ENCODE results near the gene UQCC3. TPM values are rescaled to one million over a fixed set of nuclear protein-coding genes. Genes with fewer than 3 reads are reported as not detected.

Gene UQCC3
- total and polyA plus RNA-seq, 7 donors: 4.9 to 19.8 (median 9.7) TPM

- WGBS, 2 donors: 1 to 3% methylated on average over 39 of the region's 39 CpGs
- intact Hi-C loops (cut with DNase I): loop anchor here (2.0 to 5.0 kb wide), 3 partner anchors 19 to 53 kb away; partner anchors contain the start of genes BSCL2, EML3, GANAB and GNG3
- Histone ChIP-seq H3K36me3 (peaks cover 0 to 28% (median 8%) of the 10 kb centered on the region in 4 donors), H3K9me3 (no peaks in the 10 kb centered on the region), H3K4me1 (peaks cover 0 to 46% (median 39%) of the 10 kb centered on the region in 4 donors), H3K27me3 (no peaks in the 10 kb centered on the region), H3K4me3 (peak overlapping the region; percentile 74 to 89 (median 86)), H3K27ac (peak overlapping the region; percentile 91 to 97 (median 94))
- peak; percentile 81 for DNase-seq
- TF ChIP-seq, protein P1, sequence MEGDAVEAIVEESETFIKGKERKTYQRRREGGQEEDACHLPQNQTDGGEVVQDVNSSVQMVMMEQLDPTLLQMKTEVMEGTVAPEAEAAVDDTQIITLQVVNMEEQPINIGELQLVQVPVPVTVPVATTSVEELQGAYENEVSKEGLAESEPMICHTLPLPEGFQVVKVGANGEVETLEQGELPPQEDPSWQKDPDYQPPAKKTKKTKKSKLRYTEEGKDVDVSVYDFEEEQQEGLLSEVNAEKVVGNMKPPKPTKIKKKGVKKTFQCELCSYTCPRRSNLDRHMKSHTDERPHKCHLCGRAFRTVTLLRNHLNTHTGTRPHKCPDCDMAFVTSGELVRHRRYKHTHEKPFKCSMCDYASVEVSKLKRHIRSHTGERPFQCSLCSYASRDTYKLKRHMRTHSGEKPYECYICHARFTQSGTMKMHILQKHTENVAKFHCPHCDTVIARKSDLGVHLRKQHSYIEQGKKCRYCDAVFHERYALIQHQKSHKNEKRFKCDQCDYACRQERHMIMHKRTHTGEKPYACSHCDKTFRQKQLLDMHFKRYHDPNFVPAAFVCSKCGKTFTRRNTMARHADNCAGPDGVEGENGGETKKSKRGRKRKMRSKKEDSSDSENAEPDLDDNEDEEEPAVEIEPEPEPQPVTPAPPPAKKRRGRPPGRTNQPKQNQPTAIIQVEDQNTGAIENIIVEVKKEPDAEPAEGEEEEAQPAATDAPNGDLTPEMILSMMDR (IDR thresholded peaks at IDR 0.05): no peak
- TF ChIP-seq POLR2AphosphoS5 (IDR thresholded peaks at IDR 0.05) (no peak), POLR2A (IDR thresholded peaks at IDR 0.05) (no peak), EP300 (IDR thresholded peaks at IDR 0.05) (no peak)
These were observed 5.7 kb upstream of the UQCC3 start for GRCh38 chr11:62665599-62666258.

- 27 to 56% methylated on average over 16 of the region's 16 CpGs for WGBS, 2 donors
- no peak for DNase-seq
- no peak for TF ChIP-seq POLR2AphosphoS5 (IDR thresholded peaks at IDR 0.05)
- TF ChIP-seq, protein P1 (IDR thresholded peaks at IDR 0.05): no peak
- no peak for TF ChIP-seq POLR2A (IDR thresholded peaks at IDR 0.05)
- no peak for TF ChIP-seq EP300 (IDR thresholded peaks at IDR 0.05)
- H3K36me3 ChIP-seq: peaks cover 0 to 28% (median 8%) of the 10 kb centered on the region in 4 donors
- H3K4me1 ChIP-seq: peaks cover 0 to 50% (median 44%) of the 10 kb centered on the region in 4 donors
- H3K27ac ChIP-seq: peak overlapping the region; percentile 91 to 97 (median 94)
- intact Hi-C loops (cut with DNase I): loop anchor here (5.0 kb wide), 2 partner anchors 41 to 54 kb away; partner anchors contain the start of genes BSCL2, EML3, GNG3 and ROM1
- H3K4me3 ChIP-seq: peak overlapping the region; percentile 74 to 89 (median 86)
- no peaks in the 10 kb centered on the region for H3K9me3 ChIP-seq
- H3K27me3 ChIP-seq: no peaks in the 10 kb centered on the region
These were observed 5.1 kb upstream of the UQCC3 start for GRCh38 chr11:62666259-62666926.

DNA sequence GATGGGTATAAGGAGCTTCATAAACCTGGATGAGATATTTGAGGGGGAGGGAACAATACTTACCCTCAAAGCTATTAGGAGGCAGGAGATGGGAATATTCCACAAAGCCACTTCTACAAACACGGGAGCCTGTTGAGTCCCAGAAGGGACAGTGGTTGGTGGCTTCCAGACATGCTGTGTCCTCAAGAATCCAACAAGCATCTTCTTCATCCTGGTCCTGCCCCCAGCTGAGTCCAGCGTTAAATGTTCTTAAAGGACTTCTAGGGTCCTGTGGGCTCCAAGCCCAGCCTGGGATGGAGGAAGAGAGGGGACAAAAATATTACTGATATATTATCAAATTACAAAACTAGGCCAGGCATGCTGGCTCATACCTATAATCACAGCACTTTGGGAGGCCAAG is 4.0 kb upstream of the UQCC3 start:
- Histone ChIP-seq H3K27me3 (no peaks in the 10 kb centered on the region), H3K9me3 (no peaks in the 10 kb centered on the region), H3K4me3 (no peak overlapping the region), H3K36me3 (peaks cover 0 to 22% (median 7%) of the 10 kb centered on the region in 4 donors), H3K4me1 (peaks cover 0 to 53% (median 48%) of the 10 kb centered on the region in 4 donors), H3K27ac (peak overlapping the region in 2 of 4 donors; percentile 39 to 97)
- intact Hi-C loops (cut with DNase I): loop anchor here (5.0 kb wide), 2 partner anchors 40 to 55 kb away; partner anchors contain the start of genes BSCL2, EML3, GNG3 and ROM1
- DNase-seq: no peak
- TF ChIP-seq POLR2A (IDR thresholded peaks at IDR 0.05) (no peak), EP300 (IDR thresholded peaks at IDR 0.05) (no peak), POLR2AphosphoS5 (IDR thresholded peaks at IDR 0.05) (no peak)
- TF ChIP-seq, protein P1 (IDR thresholded peaks at IDR 0.05): no peak
- 72 to 80% methylated on average over 2 of the region's 2 CpGs for WGBS, 2 donors

DNA sequence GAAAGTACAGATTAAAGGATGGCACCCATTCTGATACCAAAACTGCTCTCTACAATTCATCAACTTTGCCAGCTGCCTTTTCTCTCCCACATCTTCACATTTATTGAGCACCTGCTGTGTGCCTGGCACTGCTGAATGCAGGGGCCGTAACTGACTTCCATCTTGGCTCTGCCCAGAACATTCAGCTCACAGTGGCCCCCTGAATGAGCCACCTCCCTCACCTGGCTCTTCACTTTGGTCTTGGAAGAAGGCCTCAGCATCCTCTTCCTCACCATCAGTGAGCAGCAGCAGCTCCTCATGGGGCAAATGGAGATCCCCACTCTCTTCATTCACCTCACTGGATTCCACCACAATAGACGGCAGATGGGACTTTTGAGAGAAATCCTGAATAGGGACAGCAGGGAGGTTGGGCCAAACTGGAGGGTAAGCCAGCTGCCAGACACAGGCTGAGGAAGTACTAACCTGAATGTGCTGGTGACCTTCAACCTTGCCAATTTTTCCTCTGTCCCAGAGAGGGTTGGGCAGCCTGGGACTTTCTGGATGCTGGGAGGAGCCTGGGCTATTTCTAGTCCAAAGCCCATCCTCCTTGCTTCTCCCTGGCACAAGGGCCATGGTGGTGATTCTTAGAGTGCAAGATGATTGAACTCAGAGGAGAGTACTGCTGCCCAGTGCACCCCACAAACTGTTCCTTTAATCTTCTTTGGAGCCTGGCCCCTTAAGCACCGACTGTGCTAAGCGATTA is 1.9 kb upstream of the UQCC3 start:
- TF ChIP-seq EP300 (IDR thresholded peaks at IDR 0.05): no peak
- intact Hi-C loops (cut with DNase I): loop anchor here (5.0 kb wide), 2 partner anchors 38 to 57 kb away; partner anchors contain the start of genes BSCL2, EML3, GNG3 and ROM1
- H3K4me1 ChIP-seq: peaks cover 0 to 52% (median 49%) of the 10 kb centered on the region in 4 donors
- no peaks in the 10 kb centered on the region for H3K9me3 ChIP-seq
- H3K27me3 ChIP-seq: no peaks in the 10 kb centered on the region
- no peak overlapping the region for H3K27ac ChIP-seq
- DNase-seq: no peak
- H3K4me3 ChIP-seq: no peak overlapping the region
- H3K36me3 ChIP-seq: peaks cover 0 to 22% (median 0%) of the 10 kb centered on the region in 4 donors
- WGBS, 2 donors: 54 to 77% methylated on average over 4 of the region's 4 CpGs

Data from sigmoid colon (tissue), 7 donors.